K562 (cell line): Measurements from ENCODE around the gene GASK1B. TPM values are rescaled to one million over a fixed set of nuclear protein-coding genes. Genes with fewer than 3 reads are reported as not detected.

Experiments
- ATAC-seq: fragments of 200-7000 bp; cut with Tn5 transposase; 3 replicates; pipeline ENCODE4 v1.9.1; 2020; ENCODE audit warnings: moderate library complexity
- BruUV-seq: library from RNA; stranded (reverse); fragments of 400-500 nt; replicated peaks from 2 replicates; lab custom pipeline; 2021; lab: Mats Ljungman, UMichigan
- CTCF ChIA-PET: fragments of 300-600 bp; formaldehyde crosslinking; extraction: SDS; loops from one replicate; lab custom pipeline; 2021; ENCODE audit warnings: low intra/inter-chr PET ratio; lab: Yijun Ruan, JAX
- POLR2A ChIA-PET: fragments of 300-600, 350-650 bp; sonication (Branson Sonifier 250); formaldehyde crosslinking; extraction: SDS; loops from one replicate; lab custom pipeline; 2021; ENCODE audit warnings: antibody characterized with exemption, inconsistent platforms; lab: Yijun Ruan, JAX
- DNase-seq, 4 experiments: peaks; one replicate each; pipeline versions ENCODE4 v3.0.0 to v3.0.0-alpha.2; 2011 to 2018; ENCODE audit warnings: low spot score in 3 of 4, mixed read lengths in 3 of 4; ENCODE audit errors: extremely low read depth in 1 of 4
- FAIRE-seq: peaks from 2 replicates; lab custom pipeline; 2011; peaks lifted over from hg19 to GRCh38; lab: Jason Lieb, UNC
- H2AFZ ChIP-seq: 2 replicates; pipeline ENCODE4 v1.6.0; 2011; ENCODE audit warnings: low read depth, low read length, control low read depth, inconsistent platforms
- H3K27ac ChIP-seq: fragments of 200-600 bp; 3 replicates; pipeline ENCODE4 v1.8.0; 2011; ENCODE audit warnings: low read depth, mild to moderate bottlenecking, control low read depth, inconsistent platforms, low read length, moderate library complexity, mixed read lengths; ENCODE audit errors: extremely low read depth
- H3K27me3 ChIP-seq, 2 experiments: fragments of 300-600 bp in 1 of 2; 2 replicates in 1 of 2; 3 replicates in 1 of 2; pipeline versions ENCODE4 v1.6.0 to v1.8.0; 2011; ENCODE audit warnings: inconsistent platforms in 2 of 2, low read length in 2 of 2, mild to moderate bottlenecking in 1 of 2, mixed read lengths in 1 of 2, moderate library complexity in 1 of 2; ENCODE audit not compliant: control insufficient read depth in 2 of 2, insufficient read depth in 2 of 2
- H3K36me3 ChIP-seq: fragments of 300-600 bp; 3 replicates; pipeline ENCODE4 v1.8.0; 2011; ENCODE audit warnings: mild to moderate bottlenecking, low read length, inconsistent platforms; ENCODE audit not compliant: control insufficient read depth, insufficient read depth
- H3K4me1 ChIP-seq, 2 experiments: fragments of 200-600 bp in 1 of 2; replicated peaks in 1 of 2; 2 replicates in 1 of 2; 3 replicates in 1 of 2; pipeline versions ENCODE4 v1.5.1 to v1.8.0; 2011; ENCODE audit warnings: inconsistent platforms in 2 of 2, low read length in 2 of 2, mild to moderate bottlenecking in 1 of 2, mixed read lengths in 1 of 2, moderate library complexity in 1 of 2; ENCODE audit not compliant: control insufficient read depth in 2 of 2, insufficient read depth in 2 of 2
- H3K4me2 ChIP-seq: 2 replicates; pipeline ENCODE4 v1.6.1; 2011; ENCODE audit warnings: low read length, control low read depth, inconsistent platforms, mixed read lengths; ENCODE audit not compliant: insufficient read depth
- H3K4me3 ChIP-seq: fragments of 200-600 bp; sonication (generic), shearing (Covaris generic); 2 replicates; pipeline ENCODE4 v1.5.1; 2016; ENCODE audit warnings: control low read depth, inconsistent platforms
- H3K79me2 ChIP-seq: fragments of 200-600 bp; 3 replicates; pipeline ENCODE4 v1.8.0; 2011; ENCODE audit warnings: low read length, inconsistent platforms; ENCODE audit not compliant: control insufficient read depth, insufficient read depth
- H3K9ac ChIP-seq, 2 experiments: 2 replicates each; pipeline versions ENCODE4 v1.6.0 to v1.6.1; 2011; ENCODE audit warnings: low read depth in 2 of 2, low read length in 2 of 2, control low read depth in 1 of 2, inconsistent platforms in 1 of 2, mild to moderate bottlenecking in 1 of 2, mixed read lengths in 1 of 2; ENCODE audit not compliant: insufficient read depth in 1 of 2
- H3K9me1 ChIP-seq: one replicate; pipeline ENCODE4 v1.6.0; 2011; ENCODE audit warnings: inconsistent platforms, mild to moderate bottlenecking, low read length, moderate library complexity; ENCODE audit not compliant: control insufficient read depth, insufficient read depth
- H3K9me3 ChIP-seq: replicated peaks from 2 replicates; pipeline ENCODE4 v1.5.1; 2011; ENCODE audit warnings: low read depth, low read length, inconsistent platforms; ENCODE audit not compliant: control insufficient read depth, insufficient read depth
- H4K20me1 ChIP-seq: replicated peaks from 2 replicates; pipeline ENCODE4 v1.6.1; 2011; ENCODE audit warnings: low read length, inconsistent platforms, mixed read lengths; ENCODE audit not compliant: control insufficient read depth, insufficient read depth
- CHD2 ChIP-seq: IDR thresholded peaks from 2 replicates; pipeline ENCODE4 v1.6.1; 2011; ENCODE audit warnings: low read depth, low read length
- CTCFL ChIP-seq: IDR thresholded peaks from 2 replicates; pipeline ENCODE4 v1.6.1; 2011; ENCODE audit warnings: borderline replicate concordance, low read depth, mild to moderate bottlenecking, moderate library complexity, low read length; ENCODE audit not compliant: insufficient read depth, poor library complexity, severe bottlenecking
- ELK1 ChIP-seq: sonication (generic); formaldehyde crosslinking; IDR thresholded peaks from 2 replicates; pipeline ENCODE4 v1.8.1; 2022; ENCODE audit warnings: missing genetic modification reagents
- HDAC3 ChIP-seq: fragments of 450-650 bp; IDR thresholded peaks from 2 replicates; pipeline ENCODE4 v1.6.1; 2018; ENCODE audit warnings: borderline replicate concordance, mild to moderate bottlenecking, moderate library complexity; ENCODE audit not compliant: partially characterized antibody
- HSF4 ChIP-seq: fragments of 250-450 bp; sonication (Bioruptor Pico); IDR thresholded peaks from 2 replicates; pipeline ENCODE4 v2.1.2; 2022; ENCODE audit warnings: mild to moderate bottlenecking, moderate library complexity, borderline replicate concordance
- ZMIZ1 ChIP-seq, 2 experiments: fragments of 150-350 bp in 1 of 2; IDR thresholded peaks; 2 replicates each; pipeline ENCODE4 v1.6.1; 2012 to 2016; ENCODE audit warnings: low read depth in 2 of 2, low read length in 2 of 2, mild to moderate bottlenecking in 1 of 2, moderate library complexity in 1 of 2
- ZNF146 ChIP-seq: IDR thresholded peaks from one replicate; pipeline ENCODE4 v1.6.1; 2018; ENCODE audit warnings: missing compliant biosample characterization; ENCODE audit not compliant: unreplicated experiment
- ZNF217 ChIP-seq: sonication (generic); formaldehyde crosslinking; IDR thresholded peaks from 2 replicates; pipeline ENCODE4 v1.8.0; 2022; ENCODE audit warnings: mild to moderate bottlenecking, missing genetic modification reagents
- ZNF436 ChIP-seq: fragments of 250-450, 450-650 bp; sonication (Bioruptor Pico); formaldehyde crosslinking; IDR thresholded peaks from 2 replicates; pipeline ENCODE4 v1.7.0; 2020; ENCODE audit warnings: mild to moderate bottlenecking
- WGBS: fragments of 100-300 bp; shearing (Covaris generic); methylation state at CpG from one replicate; pipeline ENCODE4 v1.1.6; 2016; ENCODE audit warnings: low coverage, mixed read lengths; ENCODE audit not compliant: insufficient coverage; ENCODE audit errors: missing lambda C conversion rate; 5-methylcytosine and 5-hydroxymethylcytosine counted together
- in situ Hi-C: fragments of 300-500 bp; cut with MboI; formaldehyde crosslinking; loops from 4 replicates; pipeline ENCODE4 v1.15.0; 2018; ENCODE audit warnings: inconsistent platforms, mixed read lengths
- intact Hi-C: fragments of 100-400 bp; cut with micrococcal nuclease; formaldehyde crosslinking; loops from 2 replicates; pipeline ENCODE4 v1.14.2; 2022
- polyA plus RNA-seq, 8 experiments: library from polyadenylated mRNA; depleted of rRNA in 4 of 8; stranded (reverse) in 5 of 8; unstranded in 3 of 8; fragments of >200 nt; fragmentation: Nextera tagmentation in 2 of 8; fragmentation: Illumina TruSeq in 1 of 8; extraction: Ambion mirVana in 2 of 8; extraction: Trizol in 1 of 8; gene quantifications; 2 replicates each; pipeline versions ENCODE4 v1.2.1 to v1.2.3, GENCODE V29; 2011 to 2014; ENCODE audit warnings: inconsistent platforms in 1 of 8, missing spikeins in 1 of 8
- total RNA-seq, 7 experiments: library from RNA; depleted of rRNA in 6 of 7; stranded (reverse); fragments of >200 nt in 6 of 7; fragmentation: Illumina TruSeq in 2 of 7; extraction: Trizol in 2 of 7; gene quantifications; 2 replicates each; pipeline versions ENCODE4 v1.2.1 to v1.2.3, GENCODE V29; 2011 to 2021; ENCODE audit warnings: low replicate concordance in 1 of 7

GASK1B gene
- total and polyA plus RNA-seq, 9 of the 15 experiments (the other 6 are each of a cell fraction or from before 2014, with no cell fraction given): 0.13 to 1.2 (median 0.61) TPM

GRCh38 chr4:158131027-158131426, 41.8 kb downstream of the GASK1B start (continued):
- TF ChIP-seq HDAC3: no peak

GRCh38 chr4:158130204-158130603, 42.6 kb downstream of the GASK1B start:
- BruUV-seq: no TSS peak
- Histone ChIP-seq H3K27me3 (no peaks in the 10 kb centered on the region), H3K4me2 (no peak overlapping the region), H3K9ac (no peak overlapping the region), H2AFZ (no peak overlapping the region), H3K4me3 (no peak overlapping the region), H3K4me1 (no peaks in the 10 kb centered on the region), H3K36me3 (no peaks in the 10 kb centered on the region), H3K9me1 (no peaks in the 10 kb centered on the region), H3K27ac (no peak overlapping the region), H4K20me1 (no peaks in the 10 kb centered on the region), H3K9me3 (no peaks in the 10 kb centered on the region), H3K79me2 (no peaks in the 10 kb centered on the region)
- 5% methylated on average over 2 of the region's 2 CpGs for WGBS
- intact Hi-C loops: no loop called here
- ChIA-PET POLR2A (no interaction called here), CTCF (no interaction called here)
- no peak for FAIRE-seq
- no peak for ATAC-seq
- no peak for DNase-seq
- in situ Hi-C loops: no loop called here
- TF ChIP-seq ZMIZ1 (IDR thresholded peaks at IDR 0.05; ENCODE audit: low read depth in 2 of 2, low read length in 2 of 2) (no peak), CHD2 (no peak), ZNF146 (CRISPR knock-in tag) (no peak), HSF4 (no peak), ELK1 (CRISPR knock-in tag) (no peak), ZNF217 (no peak), CTCFL (no peak), ZNF436 (CRISPR knock-in tag) (no peak)
